Ureter (tissue), 1 donor: ENCODE results near the gene PRR35. TPM values are rescaled to one million over a fixed set of nuclear protein-coding genes. Genes with fewer than 3 reads are reported as not detected.
A peak's percentile ranks its signal among the peaks of the same experiment; 100 is the strongest.

Experiments
- DNase-seq: peaks from one replicate; pipeline ENCODE4 v3.0.0-alpha.2; 2020; ENCODE audit warnings: low spot score
- total RNA-seq: library from RNA; stranded (reverse); gene quantifications from one replicate; pipeline ENCODE4 v1.2.4, GENCODE V29; 2023
- donor health status: DM: yes; HTN: yes; CAD: no.

PRR35 gene
- total RNA-seq, 1 donor from 2014 or later = not detected

- no peak for DNase-seq
Observed at GRCh38 chr16:549544-550263, 10.5 kb upstream of the PRR35 start.

GRCh38 chr16:551210-551609 lies 9.0 kb upstream of the PRR35 start:
- no peak for DNase-seq

DNA sequence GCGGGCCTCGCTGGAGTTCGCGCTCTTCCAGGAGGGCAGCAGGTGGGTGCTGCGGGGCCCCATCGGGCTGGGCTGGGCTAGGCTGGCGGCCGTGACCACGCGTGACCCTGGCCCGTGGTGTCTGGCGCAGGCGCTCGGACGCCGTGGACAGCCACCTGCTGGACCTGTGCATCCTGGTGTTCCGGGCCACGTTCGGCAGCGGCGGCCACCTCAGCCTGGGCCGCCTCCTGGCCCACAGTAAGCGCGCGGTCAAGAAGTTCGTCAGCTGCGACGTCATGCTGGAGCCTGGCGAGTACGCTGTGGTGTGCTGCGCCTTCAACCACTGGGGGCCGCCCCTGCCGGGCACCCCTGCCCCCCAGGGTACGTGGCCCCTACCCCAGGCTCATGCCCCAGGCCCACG lies 8.0 kb upstream of the PRR35 start:
- no peak for DNase-seq

GRCh38 chr16:553601-554296 lies 6.4 kb upstream of the PRR35 start:
- no peak for DNase-seq

GRCh38 chr16:554297-554621 lies 5.9 kb upstream of the PRR35 start:
- no peak for DNase-seq

DNA sequence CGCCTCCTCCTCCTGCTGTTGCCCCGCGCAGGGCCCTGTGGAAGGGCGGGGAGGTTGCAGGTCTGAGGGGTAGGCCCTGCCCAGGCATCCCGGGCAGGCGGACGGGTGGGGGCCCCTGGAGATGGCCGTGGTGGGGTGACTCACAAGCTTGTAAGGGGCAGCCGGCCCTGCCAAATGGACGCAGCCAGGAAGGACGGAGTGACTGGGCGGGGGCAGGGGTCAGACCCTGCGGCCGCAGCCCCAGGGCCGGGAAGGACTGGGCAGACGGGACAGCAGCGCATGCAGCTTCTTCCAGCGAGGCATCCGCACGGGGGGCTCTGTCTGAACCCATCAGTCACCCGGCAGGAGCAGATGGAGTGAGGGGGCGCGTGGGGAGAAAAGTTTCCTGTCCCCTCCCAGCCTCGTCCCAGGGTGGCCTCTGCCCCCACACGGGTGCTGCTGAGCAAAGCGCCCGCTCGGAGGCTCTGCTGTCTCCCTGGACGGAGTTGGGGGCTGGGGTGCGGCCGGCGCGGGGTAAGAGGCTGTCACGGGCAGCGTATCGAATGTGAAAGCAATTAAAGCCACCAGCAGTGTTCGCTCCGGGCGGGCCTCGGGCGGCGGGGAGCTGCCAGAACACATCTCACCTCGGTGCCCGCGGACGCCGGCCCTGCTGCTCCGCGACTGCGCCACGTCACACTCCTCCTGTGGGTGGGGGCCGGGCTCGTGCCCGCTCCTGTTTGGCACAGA lies 5.4 kb upstream of the PRR35 start:
- DNase-seq = peak; percentile 61

GRCh38 chr16:555528-556473 lies 4.4 kb upstream of the PRR35 start:
- no peak for DNase-seq

- DNase-seq = no peak
Observed at GRCh38 chr16:556474-557173, 3.6 kb upstream of the PRR35 start.

DNA sequence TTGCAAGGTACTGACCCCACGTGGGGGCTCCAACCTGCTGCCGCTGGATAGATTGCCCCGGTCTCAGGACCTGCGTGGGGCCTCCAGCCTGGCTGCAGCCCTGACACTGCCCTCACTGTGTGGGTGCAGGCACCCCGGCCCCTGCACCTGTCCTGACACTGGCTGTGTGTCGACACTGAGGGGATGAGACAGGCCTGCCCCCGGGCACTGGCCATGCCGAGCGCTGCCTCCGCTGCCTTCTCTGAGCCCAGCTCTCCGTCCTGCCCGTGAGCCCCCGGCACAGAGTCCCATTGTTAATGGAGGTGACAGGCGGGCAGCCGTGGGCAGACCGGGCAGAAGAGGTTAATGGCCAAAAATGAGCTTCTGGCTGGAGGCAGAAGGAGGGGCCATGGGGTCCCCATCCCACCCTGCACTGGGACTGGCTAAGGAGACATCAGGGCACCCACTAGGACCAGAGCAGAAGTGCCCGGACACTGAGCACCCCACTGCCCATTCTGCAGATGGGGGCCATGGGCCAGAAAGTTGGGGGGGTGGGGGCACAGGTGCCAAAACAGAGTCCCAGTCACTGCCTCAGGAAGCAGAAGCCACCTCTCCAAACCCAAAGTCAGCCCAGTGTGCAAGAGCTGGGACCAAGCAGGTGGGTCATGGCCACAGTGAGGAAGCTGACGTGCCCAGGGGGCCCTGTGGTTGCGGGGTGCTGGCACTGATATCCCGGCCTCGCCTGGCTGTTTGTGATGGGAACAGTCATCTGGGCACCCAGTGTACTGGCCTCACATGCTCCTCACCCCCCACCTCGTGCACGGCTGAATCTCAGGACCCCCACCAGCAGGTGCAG lies 2.5 kb upstream of the PRR35 start:
- no peak for DNase-seq

- no peak for DNase-seq
Observed at GRCh38 chr16:558298-559020, 1.7 kb upstream of the PRR35 start.

- no peak for DNase-seq
Observed at GRCh38 chr16:559021-559380, 1.2 kb upstream of the PRR35 start.

DNA sequence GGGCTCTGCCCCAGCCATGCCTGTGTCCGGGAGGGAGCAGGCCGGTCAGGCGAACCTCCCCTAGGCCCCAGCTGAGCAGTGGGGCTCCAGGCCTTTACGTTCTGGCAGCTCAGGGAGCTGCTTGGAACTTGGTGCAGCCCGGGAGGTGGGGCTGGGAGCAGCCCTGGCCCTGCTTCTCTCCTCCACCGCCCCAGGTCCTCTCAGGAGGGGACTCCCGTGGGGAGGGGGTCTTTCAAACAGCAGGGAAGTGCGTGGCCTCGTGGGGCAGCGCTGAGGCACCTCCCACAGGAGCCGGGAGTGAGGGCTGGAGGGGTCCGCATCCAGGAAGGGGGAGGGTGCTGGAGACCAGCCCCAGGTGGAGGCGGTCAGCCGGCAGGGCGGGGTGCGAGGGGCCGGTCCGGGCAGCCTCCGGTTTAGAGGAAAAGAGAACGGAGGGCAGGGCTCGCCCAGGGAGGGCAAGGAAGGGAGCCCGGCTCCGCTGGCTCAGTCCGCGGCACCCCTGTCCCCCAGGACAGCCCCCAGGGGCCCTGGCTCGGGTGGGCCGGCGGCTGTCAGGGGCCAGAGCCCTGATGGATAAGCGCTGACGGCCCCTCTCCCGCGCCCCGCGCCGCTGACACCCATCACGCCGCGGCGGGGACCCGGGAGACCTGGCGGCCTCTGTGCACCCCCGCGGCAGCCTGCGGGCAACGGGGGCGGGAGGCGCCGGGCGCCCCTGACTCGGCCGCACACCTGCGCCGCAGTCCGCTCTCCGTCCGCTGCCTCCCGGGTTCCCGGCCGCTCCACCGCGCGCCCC lies 587 bp upstream of the PRR35 start:
- no peak for DNase-seq

- no peak for DNase-seq
Observed at GRCh38 chr16:560701-561412, 663 bp downstream of the PRR35 start.

- DNase-seq = no peak
Observed at GRCh38 chr16:561413-561794, 1.2 kb downstream of the PRR35 start.

DNA sequence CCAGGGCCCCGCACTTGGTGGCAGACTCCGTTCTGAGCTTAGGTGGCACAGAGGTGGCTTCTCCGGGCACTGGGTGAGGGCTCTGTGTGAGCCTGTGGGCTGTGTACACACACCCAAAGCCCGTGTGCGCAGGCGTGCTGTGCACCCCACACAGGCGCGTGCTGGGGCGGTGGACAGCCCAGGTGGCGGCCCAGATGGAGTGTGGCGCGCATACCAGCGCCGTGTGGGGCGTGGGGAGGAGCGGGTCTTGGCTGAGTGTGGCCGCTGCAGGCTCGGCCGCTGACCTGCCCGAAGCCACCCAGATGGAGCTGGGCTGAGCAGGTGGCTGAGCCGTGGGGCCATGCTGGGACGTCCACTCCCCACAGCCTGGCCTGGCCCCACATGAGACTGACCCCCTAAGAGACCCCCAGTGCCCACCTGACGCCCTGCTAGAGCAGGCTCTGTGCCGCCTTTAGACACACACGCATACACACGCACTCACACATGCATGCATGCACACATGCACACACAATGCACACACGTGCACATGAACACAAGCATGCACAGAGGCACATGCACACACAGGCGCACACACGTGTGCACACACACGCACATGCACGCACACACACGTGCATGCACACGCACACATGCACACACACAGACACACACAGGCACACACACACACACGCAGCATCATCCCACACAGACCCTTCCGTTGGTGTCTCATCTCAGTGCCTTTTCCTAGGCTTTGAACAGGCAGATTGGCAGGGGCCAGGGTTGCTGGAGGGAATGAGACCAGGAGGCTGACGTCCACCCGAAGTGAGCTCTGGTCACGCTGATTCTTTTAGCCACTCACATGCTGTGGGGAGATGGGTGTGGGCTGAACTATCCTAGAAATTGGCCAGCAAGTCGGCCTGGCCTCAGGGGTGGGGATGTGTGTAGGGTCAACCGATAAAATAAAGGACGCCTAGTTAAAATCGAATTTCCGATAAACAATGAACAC lies 2.1 kb downstream of the PRR35 start:
- no peak for DNase-seq

- no peak for DNase-seq
Observed at GRCh38 chr16:563072-563644, 3.0 kb downstream of the PRR35 start.
